PC-9 (cell line): Measurements from ENCODE around the gene OPHN1. TPM values are rescaled to one million over a fixed set of nuclear protein-coding genes. Genes with fewer than 3 reads are reported as not detected.

Experiments
- BruUV-seq: library from RNA; stranded (reverse); fragments of 400-500 nt; replicated peaks from 2 replicates; lab custom pipeline; 2021; lab: Mats Ljungman, UMichigan
- CTCF ChIA-PET: fragments of 300-600 bp; sonication (Branson Sonifier 250); formaldehyde crosslinking; loops from one replicate; lab custom pipeline; 2022; ENCODE audit warnings: antibody characterized with exemption; lab: Charles Lee
- POLR2A ChIA-PET: fragments of 300-600 bp; sonication (Branson Sonifier 250); formaldehyde crosslinking; loops from one replicate; lab custom pipeline; 2022; ENCODE audit warnings: antibody characterized with exemption; ENCODE audit not compliant: unreplicated experiment; lab: Charles Lee
- DNase-seq, 2 experiments: peaks; one replicate each; pipeline versions ENCODE4 v3.0.0 to v3.0.0-alpha.2; 2015 to 2022; ENCODE audit warnings: mixed read lengths in 1 of 2
- H2AFZ ChIP-seq: fragments of 200-600 bp; sonication (generic); 2 replicates; pipeline ENCODE4 v1.8.1; 2017; ENCODE audit warnings: antibody characterized with exemption
- H3F3A ChIP-seq: fragments of 200-600 bp; sonication (generic); 2 replicates; pipeline ENCODE4 v1.8.1; 2017; ENCODE audit warnings: antibody characterized with exemption, mild to moderate bottlenecking, low read depth; ENCODE audit not compliant: insufficient read depth
- H3K27ac ChIP-seq: fragments of 200-600 bp; sonication (generic); 2 replicates; pipeline ENCODE4 v1.6.1; 2016; ENCODE audit warnings: mixed run types
- H3K27me3 ChIP-seq: fragments of 200-600 bp; sonication (generic); 2 replicates; pipeline ENCODE4 v1.6.1; 2016; ENCODE audit warnings: low read depth, mixed run types; ENCODE audit not compliant: insufficient read depth
- H3K36me3 ChIP-seq: fragments of 200-600 bp; sonication (generic); 2 replicates; pipeline ENCODE4 v1.6.1; 2016; ENCODE audit warnings: low read depth, mixed run types
- H3K4me1 ChIP-seq: fragments of 200-600 bp; sonication (generic); replicated peaks from 2 replicates; pipeline ENCODE4 v1.6.1; 2016; ENCODE audit warnings: mixed run types; ENCODE audit not compliant: insufficient read depth
- H3K4me2 ChIP-seq: fragments of 200-600 bp; sonication (generic); 2 replicates; pipeline ENCODE4 v1.6.1; 2017; ENCODE audit warnings: mixed run types
- H3K4me3 ChIP-seq: fragments of 200-600 bp; sonication (generic); 2 replicates; pipeline ENCODE4 v1.6.1; 2016; ENCODE audit warnings: mixed run types
- H3K79me2 ChIP-seq: fragments of 200-600 bp; sonication (generic); 2 replicates; pipeline ENCODE4 v1.6.1; 2017; ENCODE audit warnings: low read depth, mixed run types
- H3K9me2 ChIP-seq: fragments of 200-600 bp; sonication (generic); 2 replicates; pipeline ENCODE4 v1.8.1; 2017; ENCODE audit warnings: mild to moderate bottlenecking; ENCODE audit not compliant: insufficient read depth
- H3K9me3 ChIP-seq: fragments of 200-600 bp; sonication (generic); 2 replicates; pipeline ENCODE4 v1.8.1; 2016; ENCODE audit warnings: low read depth; ENCODE audit not compliant: insufficient read depth
- H4K20me1 ChIP-seq: fragments of 200-600 bp; sonication (generic); 2 replicates; pipeline ENCODE4 v1.8.1; 2017; ENCODE audit not compliant: insufficient read depth
- EZH2 ChIP-seq: fragments of 200-600 bp; sonication (generic); IDR thresholded peaks from 2 replicates; pipeline ENCODE4 v1.8.0; 2017; ENCODE audit warnings: antibody characterized with exemption, low read depth
- intact Hi-C: fragments of 100-400 bp; cut with micrococcal nuclease; formaldehyde crosslinking; loops from one replicate; pipeline ENCODE4 v1.10.0; 2022; ENCODE audit not compliant: unreplicated experiment
- total RNA-seq: library from RNA; stranded (reverse); gene quantifications from 2 replicates; pipeline ENCODE4 v1.2.3, GENCODE V29; 2021
- TF ChIP-seq, protein P1 (sequence below): fragments of 200-600 bp; sonication (generic); conservative IDR thresholded peaks from 2 replicates; pipeline ENCODE4 v1.6.1; 2017; ENCODE audit warnings: mixed run types, antibody characterized with exemption, mild to moderate bottlenecking, moderate library complexity

The OPHN1 gene
- total RNA-seq, 1 experiment from 2014 or later = 9.3 TPM

DNA sequence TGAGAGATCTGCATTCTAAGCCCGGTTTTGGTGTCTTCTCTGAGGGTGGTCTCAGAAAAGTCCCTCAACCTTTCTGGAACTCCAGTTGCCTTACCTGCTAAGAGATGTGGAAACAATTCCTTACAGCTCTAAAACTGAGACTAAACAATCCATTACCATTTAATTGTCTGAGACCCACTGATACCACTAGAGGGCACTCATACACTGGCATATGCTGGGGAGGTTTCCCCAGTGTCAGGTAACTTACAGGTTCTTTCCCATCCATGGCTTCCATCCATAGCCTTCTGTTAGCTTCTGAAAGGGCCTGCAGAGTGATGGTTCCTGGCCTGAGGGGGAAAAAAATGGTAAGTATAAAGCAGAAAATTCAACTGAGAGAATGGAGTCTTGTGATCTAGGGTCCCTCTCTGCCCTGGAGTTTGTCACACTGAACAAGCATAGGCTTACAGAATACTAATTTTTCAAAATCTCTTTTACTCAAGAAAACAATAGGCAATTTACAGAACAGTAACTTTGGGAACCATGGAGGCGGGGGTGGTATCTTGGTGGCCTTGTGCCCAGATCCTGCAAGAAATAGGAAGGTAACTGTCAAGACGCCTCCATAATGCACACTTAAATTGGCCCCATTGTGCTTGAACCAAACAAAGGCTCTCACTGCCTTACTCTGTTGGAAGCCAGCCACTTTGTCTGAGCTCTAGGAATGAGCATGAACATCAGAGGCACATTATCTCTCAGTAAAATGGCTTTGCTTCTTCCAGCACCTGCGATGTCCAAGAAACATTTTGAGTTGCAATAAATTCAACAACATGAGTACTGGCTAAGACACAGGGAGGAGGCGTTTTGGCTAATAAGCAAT, 236.1 kb downstream of the OPHN1 start:
- no TSS peak for BruUV-seq
- no peak overlapping the region for H3K4me3 ChIP-seq

DNA sequence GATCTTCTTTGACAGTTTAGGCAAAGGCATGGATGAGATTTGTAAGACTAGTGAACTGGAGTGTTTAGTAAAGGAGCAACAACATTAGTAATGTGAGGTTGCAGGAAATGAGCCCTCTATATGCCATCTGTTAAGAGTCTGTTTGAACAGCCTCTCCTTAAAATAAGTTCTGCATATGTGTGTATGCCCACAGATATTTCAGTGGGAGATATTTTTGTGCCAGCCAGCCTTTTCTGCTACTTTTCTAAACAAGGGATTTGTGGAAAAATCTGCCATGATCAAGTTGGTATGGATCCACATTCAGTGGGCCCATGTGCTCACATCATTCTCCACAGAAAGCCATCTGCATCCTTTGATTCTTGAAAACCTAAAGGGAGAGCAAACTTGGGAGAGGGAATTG, 237.7 kb downstream of the OPHN1 start:
- H4K20me1 ChIP-seq = no peaks in the 10 kb centered on the region
- H3K79me2 ChIP-seq = no peaks in the 10 kb centered on the region
- H3K27ac ChIP-seq = no peak overlapping the region
- no peaks in the 10 kb centered on the region for H3K27me3 ChIP-seq
- H3K4me3 ChIP-seq = no peak overlapping the region
- H3K36me3 ChIP-seq = no peaks in the 10 kb centered on the region
- no peak overlapping the region for H2AFZ ChIP-seq
- ChIA-PET CTCF (no interaction called here), POLR2A (no interaction called here)
- TF ChIP-seq EZH2 = no peak
- TF ChIP-seq, protein P1, sequence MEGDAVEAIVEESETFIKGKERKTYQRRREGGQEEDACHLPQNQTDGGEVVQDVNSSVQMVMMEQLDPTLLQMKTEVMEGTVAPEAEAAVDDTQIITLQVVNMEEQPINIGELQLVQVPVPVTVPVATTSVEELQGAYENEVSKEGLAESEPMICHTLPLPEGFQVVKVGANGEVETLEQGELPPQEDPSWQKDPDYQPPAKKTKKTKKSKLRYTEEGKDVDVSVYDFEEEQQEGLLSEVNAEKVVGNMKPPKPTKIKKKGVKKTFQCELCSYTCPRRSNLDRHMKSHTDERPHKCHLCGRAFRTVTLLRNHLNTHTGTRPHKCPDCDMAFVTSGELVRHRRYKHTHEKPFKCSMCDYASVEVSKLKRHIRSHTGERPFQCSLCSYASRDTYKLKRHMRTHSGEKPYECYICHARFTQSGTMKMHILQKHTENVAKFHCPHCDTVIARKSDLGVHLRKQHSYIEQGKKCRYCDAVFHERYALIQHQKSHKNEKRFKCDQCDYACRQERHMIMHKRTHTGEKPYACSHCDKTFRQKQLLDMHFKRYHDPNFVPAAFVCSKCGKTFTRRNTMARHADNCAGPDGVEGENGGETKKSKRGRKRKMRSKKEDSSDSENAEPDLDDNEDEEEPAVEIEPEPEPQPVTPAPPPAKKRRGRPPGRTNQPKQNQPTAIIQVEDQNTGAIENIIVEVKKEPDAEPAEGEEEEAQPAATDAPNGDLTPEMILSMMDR = no peak
- H3K9me3 ChIP-seq = no peaks in the 10 kb centered on the region
- peaks cover 8% of the 10 kb centered on the region; the same call in 1 of the 2 replicates for H3K4me1 ChIP-seq
- BruUV-seq = no TSS peak
- H3K9me2 ChIP-seq = no peaks in the 10 kb centered on the region
- no peak for DNase-seq
- no peak overlapping the region for H3K4me2 ChIP-seq
- intact Hi-C loops = loop anchor here (5.0 kb wide), 2 partner anchors 302 to 612 kb away; partner anchors contain the start of gene YIPF6
- no peaks in the 10 kb centered on the region for H3F3A ChIP-seq

More for the DNA sequence above, 236.1 kb downstream of the OPHN1 start:
- TF ChIP-seq, protein P1 = peak; percentile 82
- no peak for TF ChIP-seq EZH2
- peak; percentile 39 to 54 for DNase-seq
- ChIA-PET POLR2A (interaction anchor here (0.6 to 0.7 kb wide), 2 partner anchors 594 to 632 kb away, joined by 4 to 8 read pairs; partner anchors contain the start of gene EFNB1), CTCF (interaction anchor here (0.6 to 1.5 kb wide), 7 partner anchors 12 to 631 kb away, joined by 3 to 9 read pairs (median 5); no protein-coding TSS in a partner anchor)
- Histone ChIP-seq H3K9me2 (no peaks in the 10 kb centered on the region), H3K4me1 (peaks cover 8% of the 10 kb centered on the region; the same call in 1 of the 2 replicates), H3K79me2 (no peaks in the 10 kb centered on the region), H3K27me3 (no peaks in the 10 kb centered on the region), H2AFZ (no peak overlapping the region), H3K36me3 (no peaks in the 10 kb centered on the region), H3K4me2 (no peak overlapping the region), H3K27ac (no peak overlapping the region), H3F3A (no peaks in the 10 kb centered on the region), H4K20me1 (no peaks in the 10 kb centered on the region), H3K9me3 (no peaks in the 10 kb centered on the region)
- intact Hi-C loops = loop anchor here (1.0 to 5.0 kb wide), 5 partner anchors 266 to 610 kb away; partner anchors contain the start of gene YIPF6

DNA sequence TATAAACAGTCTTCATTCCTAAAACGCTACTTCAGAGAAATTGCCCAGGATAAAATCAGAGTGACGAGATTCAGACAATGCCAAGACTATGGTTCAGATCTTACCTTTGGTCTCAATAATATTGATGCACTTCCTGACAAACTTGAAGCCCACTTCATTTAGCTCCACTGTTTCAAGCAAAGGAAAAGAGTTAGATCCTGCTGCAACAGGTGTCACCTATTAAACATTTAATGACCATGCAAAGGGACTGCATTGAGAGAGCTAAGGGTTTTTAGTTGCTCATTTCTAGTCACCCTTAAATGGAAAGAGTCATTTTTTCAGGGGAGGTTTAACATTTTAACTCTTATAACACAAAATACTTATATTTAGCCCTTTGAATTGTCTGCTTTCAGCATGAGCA, 239.5 kb downstream of the OPHN1 start:
- H3K9me2 ChIP-seq = no peaks in the 10 kb centered on the region
- peaks cover 4% of the 10 kb centered on the region; the same call in 1 of the 2 replicates for H3K4me1 ChIP-seq
- no peaks in the 10 kb centered on the region for H3K36me3 ChIP-seq
- no peaks in the 10 kb centered on the region for H4K20me1 ChIP-seq
- H3K4me2 ChIP-seq = no peak overlapping the region
- no TSS peak for BruUV-seq
- ChIA-PET POLR2A (no interaction called here), CTCF (interaction anchor here (0.6 kb wide), 1 partner anchor 517 kb away, joined by 5 read pairs; no protein-coding TSS in a partner anchor)
- no peak overlapping the region for H2AFZ ChIP-seq
- no peak overlapping the region for H3K4me3 ChIP-seq
- no peaks in the 10 kb centered on the region for H3K79me2 ChIP-seq
- no peaks in the 10 kb centered on the region for H3K27me3 ChIP-seq
- H3F3A ChIP-seq = no peaks in the 10 kb centered on the region
- intact Hi-C loops = no loop called here
- no peak overlapping the region for H3K27ac ChIP-seq
- TF ChIP-seq, protein P1 = no peak
- no peak for TF ChIP-seq EZH2
- no peak for DNase-seq
- H3K9me3 ChIP-seq = no peaks in the 10 kb centered on the region
